Activated CD4-positive, alpha-beta memory T cell treated with anti-CD3 and anti-CD28 coated beads for 36 hours (primary cell): ENCODE measurements around the gene ANKRD16. TPM values are rescaled to one million over a fixed set of nuclear protein-coding genes. Genes with fewer than 3 reads are reported as not detected.
"Not testable (repeated sequence)": the region's sequence is repeated elsewhere in the genome, so short reads cannot be mapped to it uniquely, and the experiment has no call there.

Experiments
- CTCF ChIA-PET: fragments of 350-600 bp; sonication (Branson Sonifier 250); formaldehyde crosslinking; loops from one replicate; lab custom pipeline; 2021; ENCODE audit warnings: antibody characterized with exemption, inconsistent platforms; lab: Charles Lee
- POLR2A ChIA-PET: fragments of 350-600 bp; sonication (Branson Sonifier 250); formaldehyde crosslinking; loops from one replicate; lab custom pipeline; 2021; ENCODE audit warnings: antibody characterized with exemption; lab: Charles Lee
- DNase-seq: peaks from one replicate; pipeline ENCODE4 v3.0.0-alpha.2; 2020
- H3K27ac Mint-ChIP-seq: one replicate; pipeline ENCODE4 v1.8.0; 2021; ENCODE audit warnings: mixed read lengths
- H3K27me3 Mint-ChIP-seq: one replicate; pipeline ENCODE4 v1.8.0; 2021; ENCODE audit warnings: mixed read lengths
- H3K36me3 Mint-ChIP-seq: one replicate; pipeline ENCODE4 v1.8.0; 2021; ENCODE audit warnings: mixed read lengths
- H3K4me1 Mint-ChIP-seq: one replicate; pipeline ENCODE4 v1.8.0; 2021; ENCODE audit warnings: low read depth, mixed read lengths
- H3K4me3 Mint-ChIP-seq: one replicate; pipeline ENCODE4 v1.8.0; 2021; ENCODE audit warnings: mild to moderate bottlenecking, mixed read lengths
- H3K9me3 Mint-ChIP-seq: one replicate; pipeline ENCODE4 v1.8.0; 2021; ENCODE audit warnings: mixed read lengths
- intact Hi-C: fragments of 100-400 bp; cut with micrococcal nuclease; formaldehyde crosslinking; loops from one replicate; pipeline ENCODE4 v1.15.1; 2023
- total RNA-seq, 2 experiments: library from RNA; stranded (reverse); gene quantifications; one replicate each; pipeline ENCODE4 v1.2.3, GENCODE V29; 2021

The ANKRD16 gene
- total RNA-seq, 2 experiments from 2014 or later = 5.9 to 6.4 TPM

- Mint-ChIP-seq H3K27ac (peak overlapping the region; percentile 80), H3K9me3 (no peaks in the 10 kb centered on the region), H3K27me3 (no peaks in the 10 kb centered on the region), H3K4me1 (peaks cover 56% of the 10 kb centered on the region), H3K4me3 (peak overlapping the region; percentile 93), H3K36me3 (peaks cover 27% of the 10 kb centered on the region)
- DNase-seq = peak; percentile 61
- POLR2A ChIA-PET = interaction anchor here (0.9 to 2.4 kb wide), 10 partner anchors 47 to 312 kb away, joined by 3 to 20 read pairs (median 6); partner anchors contain the start of genes GDI2, IL15RA and PFKFB3
- CTCF ChIA-PET = interaction anchor here (0.7 to 1.8 kb wide), 11 partner anchors 16 to 267 kb away, joined by 3 to 7 read pairs (median 4); partner anchors contain the start of genes GDI2 and IL15RA
- intact Hi-C loops = loop anchor here (1.0 to 5.0 kb wide), 3 partner anchors 86 to 205 kb away; partner anchors contain the start of genes IL15RA and RBM17
These were observed 791 bp upstream of the ANKRD16 start for GRCh38 chr10:5890452-5890915.

- H3K36me3 Mint-ChIP-seq = peaks cover 24% of the 10 kb centered on the region
- H3K9me3 Mint-ChIP-seq = no peaks in the 10 kb centered on the region
- intact Hi-C loops = loop anchor here (1.0 to 5.0 kb wide), 2 partner anchors 75 to 163 kb away; no protein-coding TSS in a partner anchor
- H3K27ac Mint-ChIP-seq = peak overlapping the region; percentile 29
- H3K4me1 Mint-ChIP-seq = peaks cover 43% of the 10 kb centered on the region
- no peaks in the 10 kb centered on the region for H3K27me3 Mint-ChIP-seq
- peak overlapping the region; percentile 83 for H3K4me3 Mint-ChIP-seq
- ChIA-PET CTCF (interaction anchor here (1.1 to 1.8 kb wide), 8 partner anchors 15 to 126 kb away, joined by 3 to 7 read pairs (median 4); partner anchors contain the start of genes GDI2 and IL15RA), POLR2A (interaction anchor here (0.6 to 2.4 kb wide), 10 partner anchors 26 to 313 kb away, joined by 3 to 20 read pairs (median 4); partner anchors contain the start of genes GDI2, IL15RA and PFKFB3)
- DNase-seq = peak; percentile 52
These were observed 660 bp downstream of the ANKRD16 start for GRCh38 chr10:5888843-5889623.

- no peaks in the 10 kb centered on the region for H3K9me3 Mint-ChIP-seq
- no peaks in the 10 kb centered on the region for H3K27me3 Mint-ChIP-seq
- CTCF ChIA-PET = interaction anchor here (1.2 to 1.6 kb wide), 3 partner anchors 15 to 89 kb away, joined by 3 to 5 read pairs (median 4); partner anchors contain the start of gene IL15RA
- peaks cover 39% of the 10 kb centered on the region for H3K4me1 Mint-ChIP-seq
- peaks cover 26% of the 10 kb centered on the region for H3K36me3 Mint-ChIP-seq
- H3K27ac Mint-ChIP-seq = peak overlapping the region; percentile 29
- DNase-seq = no peak
- POLR2A ChIA-PET = interaction anchor here (0.6 to 1.6 kb wide), 3 partner anchors 10 to 53 kb away, joined by 3 to 4 read pairs (median 3); no protein-coding TSS in a partner anchor
- intact Hi-C loops = loop anchor here (5.0 kb wide), 1 partner anchor 164 kb away; no protein-coding TSS in a partner anchor
- H3K4me3 Mint-ChIP-seq = peak overlapping the region; percentile 83
These were observed 1.3 kb downstream of the ANKRD16 start for GRCh38 chr10:5888351-5888750.

GRCh38 chr10:5887641-5888040, 2.1 kb downstream of the ANKRD16 start:
- Mint-ChIP-seq H3K4me1 (peaks cover 35% of the 10 kb centered on the region), H3K36me3 (peaks cover 32% of the 10 kb centered on the region), H3K27ac (no peak overlapping the region), H3K4me3 (no peak overlapping the region), H3K27me3 (no peaks in the 10 kb centered on the region), H3K9me3 (no peaks in the 10 kb centered on the region)
- intact Hi-C loops = loop anchor here (5.0 kb wide), 1 partner anchor 165 kb away; no protein-coding TSS in a partner anchor
- DNase-seq = no peak
- POLR2A ChIA-PET = interaction anchor here (1.6 kb wide), 1 partner anchor 9 kb away, joined by 4 read pairs; no protein-coding TSS in a partner anchor
- CTCF ChIA-PET = interaction anchor here (1.2 to 1.6 kb wide), 2 partner anchors 14 to 90 kb away, joined by 3 to 4 read pairs; partner anchors contain the start of gene IL15RA

GRCh38 chr10:5887029-5887428, 2.7 kb downstream of the ANKRD16 start:
- Mint-ChIP-seq H3K27ac (no peak overlapping the region), H3K4me3 (no peak overlapping the region), H3K9me3 (no peaks in the 10 kb centered on the region), H3K4me1 (peaks cover 29% of the 10 kb centered on the region), H3K27me3 (no peaks in the 10 kb centered on the region), H3K36me3 (peaks cover 34% of the 10 kb centered on the region)
- DNase-seq = no peak
- ChIA-PET POLR2A (interaction anchor here (1.6 kb wide), 1 partner anchor 9 kb away, joined by 4 read pairs; no protein-coding TSS in a partner anchor), CTCF (no interaction called here)
- intact Hi-C loops = loop anchor here (5.0 kb wide), 1 partner anchor 165 kb away; no protein-coding TSS in a partner anchor

DNA sequence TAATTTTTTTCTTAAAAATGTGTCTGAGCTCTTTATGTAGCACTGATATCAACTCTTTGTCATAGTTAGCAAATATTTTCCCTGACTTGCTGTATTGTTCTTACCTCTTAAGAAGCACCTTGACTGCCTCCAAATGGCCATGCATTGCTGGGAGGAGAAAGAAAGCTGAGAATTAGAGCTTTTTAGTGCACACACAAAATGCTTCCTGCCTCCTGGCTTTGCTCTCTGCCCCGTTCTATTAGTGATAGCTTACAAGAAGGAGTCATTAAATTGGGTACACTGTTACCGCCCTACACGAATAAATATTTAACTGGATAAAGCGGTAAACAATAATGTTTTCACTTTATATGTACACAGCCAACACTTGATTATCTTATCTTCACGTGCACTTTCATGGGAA, 4.1 kb downstream of the ANKRD16 start:
- H3K27me3 Mint-ChIP-seq = no peaks in the 10 kb centered on the region
- H3K4me3 Mint-ChIP-seq = no peak overlapping the region
- H3K27ac Mint-ChIP-seq = no peak overlapping the region
- intact Hi-C loops = loop anchor here (5.0 kb wide), 1 partner anchor 167 kb away; no protein-coding TSS in a partner anchor
- ChIA-PET CTCF (interaction anchor here (0.7 kb wide), 1 partner anchor 42 kb away, joined by 3 read pairs; no protein-coding TSS in a partner anchor), POLR2A (no interaction called here)
- peaks cover 17% of the 10 kb centered on the region for H3K4me1 Mint-ChIP-seq
- peaks cover 30% of the 10 kb centered on the region for H3K36me3 Mint-ChIP-seq
- H3K9me3 Mint-ChIP-seq = no peaks in the 10 kb centered on the region
- DNase-seq = no peak

DNA sequence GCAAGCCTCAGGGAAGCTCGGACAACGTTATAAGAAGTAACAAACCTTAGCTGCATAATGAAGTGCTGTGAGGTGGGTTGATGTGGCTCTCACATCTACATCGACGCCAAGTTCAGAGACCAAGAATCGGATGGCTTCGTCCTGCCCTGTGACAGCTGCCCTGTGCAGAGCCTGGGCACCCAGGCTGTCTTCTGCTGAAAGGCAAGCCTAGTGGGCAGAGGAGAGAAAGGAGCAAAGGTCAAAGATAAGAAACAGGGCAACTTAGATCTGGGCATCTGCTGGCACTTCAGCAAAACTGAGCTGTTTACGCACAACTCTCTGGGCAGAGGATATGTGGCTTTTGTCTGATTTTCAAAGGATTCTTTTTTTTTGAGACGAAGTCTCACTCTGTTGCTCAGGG, 6.7 kb downstream of the ANKRD16 start:
- peaks cover 30% of the 10 kb centered on the region for H3K36me3 Mint-ChIP-seq
- no peak overlapping the region for H3K27ac Mint-ChIP-seq
- H3K27me3 Mint-ChIP-seq = no peaks in the 10 kb centered on the region
- intact Hi-C loops = no loop called here
- ChIA-PET POLR2A (interaction anchor here (1.1 kb wide), 1 partner anchor 10 kb away, joined by 5 read pairs; no protein-coding TSS in a partner anchor), CTCF (no interaction called here)
- H3K4me1 Mint-ChIP-seq = peaks cover 8% of the 10 kb centered on the region
- no peaks in the 10 kb centered on the region for H3K9me3 Mint-ChIP-seq
- DNase-seq = no peak
- no peak overlapping the region for H3K4me3 Mint-ChIP-seq

- H3K27ac Mint-ChIP-seq, H3K4me3 Mint-ChIP-seq, H3K27me3 Mint-ChIP-seq, intact Hi-C loops, H3K9me3 Mint-ChIP-seq, DNase-seq, H3K4me1 Mint-ChIP-seq: not testable (repeated sequence)
- ChIA-PET POLR2A (interaction anchor here (0.7 kb wide), 1 partner anchor 352 kb away, joined by 4 read pairs; no protein-coding TSS in a partner anchor), CTCF (interaction anchor here (0.7 to 1.5 kb wide), 4 partner anchors 57 to 248 kb away, joined by 3 read pairs; no protein-coding TSS in a partner anchor)
- peaks cover 15% of the 10 kb centered on the region for H3K36me3 Mint-ChIP-seq
These were observed 12.7 kb downstream of the ANKRD16 start for GRCh38 chr10:5877041-5877440.

DNA sequence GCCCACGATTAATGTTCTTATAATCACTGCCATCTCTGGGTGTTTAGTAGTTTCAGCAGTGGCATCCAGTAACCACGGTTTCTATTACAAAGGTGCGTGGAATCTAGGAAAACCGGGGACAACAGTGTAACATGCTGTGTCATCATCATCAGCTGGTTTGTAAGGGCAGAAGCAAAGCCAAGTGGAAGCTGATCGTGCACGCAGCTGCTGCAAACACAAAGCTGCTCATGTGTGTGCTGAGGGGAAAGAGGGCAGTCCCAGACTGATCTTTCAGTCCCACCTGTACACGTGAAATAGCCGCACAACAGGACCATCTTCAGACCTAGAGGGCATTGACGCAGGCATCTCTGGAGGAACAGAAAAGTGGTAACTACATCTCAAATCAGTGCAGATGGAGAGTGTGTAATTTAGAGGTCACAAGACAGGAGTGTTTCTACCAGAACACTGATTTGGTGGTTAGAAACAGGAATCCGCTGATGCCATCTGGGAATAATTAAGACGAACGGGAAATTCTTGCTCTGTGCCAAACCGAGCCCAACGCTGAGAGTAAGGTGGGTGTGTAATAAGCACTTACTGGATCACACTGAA, 13.4 kb downstream of the ANKRD16 start:
- no peak for DNase-seq
- no peaks in the 10 kb centered on the region for H3K9me3 Mint-ChIP-seq
- POLR2A ChIA-PET = interaction anchor here (0.7 kb wide), 1 partner anchor 352 kb away, joined by 4 read pairs; no protein-coding TSS in a partner anchor
- peaks cover 15% of the 10 kb centered on the region for H3K36me3 Mint-ChIP-seq
- no peak overlapping the region for H3K27ac Mint-ChIP-seq
- intact Hi-C loops = no loop called here
- CTCF ChIA-PET = interaction anchor here (0.7 to 1.5 kb wide), 4 partner anchors 56 to 247 kb away, joined by 3 read pairs; no protein-coding TSS in a partner anchor
- no peak overlapping the region for H3K4me3 Mint-ChIP-seq
- H3K4me1 Mint-ChIP-seq = peaks cover 2% of the 10 kb centered on the region
- H3K27me3 Mint-ChIP-seq = no peaks in the 10 kb centered on the region

DNA sequence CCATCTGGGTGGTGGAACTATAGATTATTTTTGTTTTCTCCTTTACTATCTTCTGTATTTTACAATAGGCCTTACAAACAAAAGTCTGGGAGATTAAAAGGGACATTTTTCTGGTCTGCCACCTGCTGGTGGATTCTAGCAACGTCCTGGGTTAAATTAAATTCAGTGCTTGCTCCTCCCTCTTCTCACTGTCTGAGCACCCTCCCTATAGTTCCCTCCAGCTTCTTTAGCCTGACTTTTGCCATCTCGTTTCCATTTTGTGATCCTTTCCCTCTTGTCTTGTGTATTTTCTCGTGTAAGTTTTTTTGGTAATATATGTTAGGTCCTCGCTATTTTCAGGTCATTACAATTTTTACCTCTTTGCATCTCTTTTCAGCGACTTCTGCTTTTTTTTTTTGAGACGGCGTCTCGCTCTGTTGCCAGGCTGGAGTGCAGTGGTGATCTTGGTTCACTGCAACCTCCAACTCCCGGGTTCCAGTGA, 16.1 kb downstream of the ANKRD16 start:
- CTCF ChIA-PET = interaction anchor here (0.7 to 2.9 kb wide), 18 partner anchors 8 to 432 kb away, joined by 3 to 16 read pairs (median 4); partner anchors contain the start of genes ANKRD16, FBH1 and GDI2
- POLR2A ChIA-PET = interaction anchor here (0.7 to 1.5 kb wide), 2 partner anchors 10 to 60 kb away, joined by 5 to 6 read pairs; partner anchors contain the start of gene GDI2
- no peak overlapping the region for H3K27ac Mint-ChIP-seq
- H3K9me3 Mint-ChIP-seq = peaks cover 1% of the 10 kb centered on the region
- DNase-seq = peak; percentile 81
- H3K4me1 Mint-ChIP-seq = peaks cover 2% of the 10 kb centered on the region
- no peaks in the 10 kb centered on the region for H3K27me3 Mint-ChIP-seq
- intact Hi-C loops = loop anchor here (1.0 to 2.0 kb wide), 2 partner anchors 59 to 245 kb away; no protein-coding TSS in a partner anchor
- peaks cover 16% of the 10 kb centered on the region for H3K36me3 Mint-ChIP-seq
- no peak overlapping the region for H3K4me3 Mint-ChIP-seq

DNA sequence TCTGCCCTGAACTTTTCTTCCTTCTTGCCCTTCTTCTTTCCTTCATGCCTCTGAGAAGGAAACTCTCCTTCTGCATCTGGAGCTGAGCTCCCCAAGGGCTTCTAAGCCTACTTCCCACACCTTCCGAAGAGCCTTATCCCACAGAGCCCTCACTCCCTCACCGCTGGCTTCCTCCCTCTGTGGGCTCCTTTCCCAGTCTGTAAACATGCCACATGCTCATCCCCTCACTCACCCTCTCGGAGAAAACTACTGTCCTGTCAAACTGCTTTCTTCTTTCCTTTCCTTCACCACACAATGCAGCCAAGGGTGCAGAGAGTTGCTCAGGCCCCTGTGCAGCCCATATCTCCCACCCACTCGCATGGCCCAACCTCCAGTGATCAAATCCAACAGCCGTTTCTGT, 18.1 kb downstream of the ANKRD16 start:
- Mint-ChIP-seq H3K9me3 (peaks cover 7% of the 10 kb centered on the region), H3K36me3 (peaks cover 8% of the 10 kb centered on the region), H3K4me3 (no peak overlapping the region), H3K4me1 (peaks cover 2% of the 10 kb centered on the region), H3K27me3 (no peaks in the 10 kb centered on the region), H3K27ac (no peak overlapping the region)
- DNase-seq = no peak
- intact Hi-C loops = no loop called here
- CTCF ChIA-PET = interaction anchor here (1.5 kb wide), 1 partner anchor 19 kb away, joined by 6 read pairs; the partner anchor contains the start of genes ANKRD16 and FBH1
- POLR2A ChIA-PET = no interaction called here
